ENCODE measurements around the gene URI1.

The URI1 gene

GRCh38 chr19:30061223-30062064 is 119.4 kb downstream of the URI1 start:
- no peak for DNase-seq (ENCODE audit: low read depth)
- TF ChIP-seq MYC (IDR thresholded peaks at IDR 0.05; ENCODE audit: low read depth, low read length) (no peak), MAX (IDR thresholded peaks at IDR 0.05; ENCODE audit: low read depth, low read length) (no peak), CTCF (IDR thresholded peaks at IDR 0.05; ENCODE audit: low read depth, low read length) (no peak), POLR2A (IDR thresholded peaks at IDR 0.05; ENCODE audit: extremely low read depth, insufficient read length) (no peak)
- no peak overlapping the region for H3K4me3 ChIP-seq (ENCODE audit: low read depth, low read length)

GRCh38 chr19:30062065-30062906 is 120.2 kb downstream of the URI1 start:
- no peak overlapping the region for H3K4me3 ChIP-seq (ENCODE audit: low read depth, low read length)
- TF ChIP-seq POLR2A (IDR thresholded peaks at IDR 0.05; ENCODE audit: extremely low read depth, insufficient read length) (no peak), MAX (IDR thresholded peaks at IDR 0.05; ENCODE audit: low read depth, low read length) (no peak), MYC (IDR thresholded peaks at IDR 0.05; ENCODE audit: low read depth, low read length) (no peak), CTCF (IDR thresholded peaks at IDR 0.05; ENCODE audit: low read depth, low read length) (no peak)
- no peak for DNase-seq (ENCODE audit: low read depth)

DNA sequence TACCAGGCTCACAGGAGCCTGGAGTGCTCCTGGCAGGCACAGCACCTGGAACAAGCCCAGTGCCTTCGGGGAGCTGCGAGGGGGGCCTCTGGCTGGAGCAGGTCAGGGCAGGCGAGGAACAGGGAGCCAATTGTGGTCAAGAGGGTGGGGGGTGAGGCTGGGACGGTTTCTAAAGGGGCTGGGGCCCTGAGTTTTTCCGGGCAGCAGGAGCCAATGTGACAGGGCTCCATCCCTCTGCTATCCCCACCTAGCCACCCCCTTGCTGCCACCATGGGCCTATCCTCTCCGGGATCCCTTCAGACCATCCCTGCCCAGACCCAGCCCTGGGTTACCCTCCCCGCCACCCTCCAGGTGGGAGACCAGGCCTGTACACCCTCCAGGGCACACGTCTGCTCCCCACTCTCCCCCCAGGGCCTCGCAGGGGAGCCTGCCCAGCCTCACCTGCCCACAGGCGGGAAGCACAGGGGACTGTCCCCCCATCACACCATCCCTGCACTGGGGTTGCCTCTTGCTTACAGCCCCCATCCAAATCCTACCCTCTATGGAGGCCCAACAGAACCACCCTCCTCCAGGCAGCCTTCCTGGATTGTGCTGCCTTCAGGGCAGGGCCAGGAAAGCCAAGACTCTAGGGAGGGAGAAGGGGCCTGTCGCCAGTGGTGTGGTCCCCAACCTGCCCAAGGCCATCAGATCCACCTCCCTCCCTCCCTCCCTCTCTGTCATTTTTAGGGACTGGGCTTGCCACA is 121.0 kb downstream of the URI1 start:
- no peak for DNase-seq (ENCODE audit: low read depth)
- H3K4me3 ChIP-seq (ENCODE audit: low read depth, low read length) = no peak overlapping the region
- no peak for TF ChIP-seq CTCF (IDR thresholded peaks at IDR 0.05; ENCODE audit: low read depth, low read length)
- no peak for TF ChIP-seq POLR2A (IDR thresholded peaks at IDR 0.05; ENCODE audit: extremely low read depth, insufficient read length)
- TF ChIP-seq MYC (IDR thresholded peaks at IDR 0.05; ENCODE audit: low read depth, low read length) = no peak
- no peak for TF ChIP-seq MAX (IDR thresholded peaks at IDR 0.05; ENCODE audit: low read depth, low read length)

- TF ChIP-seq MAX (IDR thresholded peaks at IDR 0.05; ENCODE audit: low read depth, low read length) = no peak
- TF ChIP-seq MYC (IDR thresholded peaks at IDR 0.05; ENCODE audit: low read depth, low read length) = no peak
- TF ChIP-seq POLR2A (IDR thresholded peaks at IDR 0.05; ENCODE audit: extremely low read depth, insufficient read length) = no peak
- TF ChIP-seq CTCF (IDR thresholded peaks at IDR 0.05; ENCODE audit: low read depth, low read length) = no peak
- no peak for DNase-seq (ENCODE audit: low read depth)
- no peak overlapping the region for H3K4me3 ChIP-seq (ENCODE audit: low read depth, low read length)
Measured at GRCh38 chr19:30063650-30064347, 121.8 kb downstream of the URI1 start.

- no peak for TF ChIP-seq CTCF (IDR thresholded peaks at IDR 0.05; ENCODE audit: low read depth, low read length)
- no peak for TF ChIP-seq MAX (IDR thresholded peaks at IDR 0.05; ENCODE audit: low read depth, low read length)
- TF ChIP-seq MYC (IDR thresholded peaks at IDR 0.05; ENCODE audit: low read depth, low read length) = no peak
- TF ChIP-seq POLR2A (IDR thresholded peaks at IDR 0.05; ENCODE audit: extremely low read depth, insufficient read length) = no peak
- DNase-seq (ENCODE audit: low read depth) = no peak
- no peak overlapping the region for H3K4me3 ChIP-seq (ENCODE audit: low read depth, low read length)
Measured at GRCh38 chr19:30064348-30064699, 122.3 kb downstream of the URI1 start.
